ENCODE measurements around the gene COX7A2. TPM values are rescaled to one million over a fixed set of nuclear protein-coding genes. Genes with fewer than 3 reads are reported as not detected.
A peak's percentile ranks its signal among the peaks of the same experiment; 100 is the strongest.

COX7A2 gene
- total and polyA plus RNA-seq, 2 of the 4 experiments (the other 2 are of a cell fraction): 174 to 776 TPM

DNA sequence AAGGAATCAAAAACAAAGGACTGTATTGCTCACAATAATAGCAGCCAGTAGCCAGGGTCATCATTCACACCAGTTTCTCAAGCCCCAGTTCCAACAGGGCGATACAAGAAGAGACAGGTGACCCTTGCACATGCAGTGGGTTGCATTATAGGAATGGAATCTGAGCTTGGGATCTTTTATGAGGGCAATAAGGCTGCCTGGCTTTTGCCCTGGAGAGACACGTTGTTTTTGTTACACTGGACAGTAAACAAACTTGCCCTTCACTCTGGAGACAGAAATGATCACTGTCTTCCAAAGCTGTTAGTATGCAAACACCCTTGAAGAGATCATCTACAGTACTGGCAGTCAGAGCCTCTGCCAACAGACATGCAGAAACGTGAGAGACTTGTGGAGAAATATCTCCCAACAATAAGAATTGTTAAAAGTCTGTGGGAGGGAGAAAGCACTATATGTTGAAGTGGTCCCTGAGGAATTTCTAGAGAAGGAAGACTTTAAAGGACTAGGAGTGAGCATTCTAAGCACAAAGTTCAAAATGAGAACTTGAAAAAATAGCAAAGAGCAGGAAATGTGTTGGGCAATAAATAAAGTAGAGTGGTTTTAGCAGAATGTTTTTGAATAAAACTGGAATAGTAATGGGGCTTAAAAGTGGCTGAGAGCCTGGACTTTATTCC, 31.5 kb downstream of the COX7A2 start:
- Histone ChIP-seq H3K9ac (ENCODE audit: low read depth, low read length) (no peak overlapping the region), H4K8ac (ENCODE audit: low read depth in 2 of 2, low read length in 2 of 2) (no peak overlapping the region), H3K36me3 (ENCODE audit: control insufficient read depth, insufficient read depth, low read length) (no peaks in the 10 kb centered on the region), H2AK9ac (replicated peaks; ENCODE audit: low read depth, low read length, poor library complexity) (no peak overlapping the region), H3K18ac (ENCODE audit: low read depth, low read length) (no peak overlapping the region), H2BK20ac (ENCODE audit: low read depth, low read length) (no peak overlapping the region), H3K9me3 (ENCODE audit: control insufficient read depth, insufficient read depth, low read length) (no peaks in the 10 kb centered on the region), H3K23ac (ENCODE audit: low read depth, low read length) (no peak overlapping the region), H2BK15ac (ENCODE audit: low read depth, low read length) (no peak overlapping the region), H2BK5ac (ENCODE audit: low read depth, low read length, poor library complexity, severe bottlenecking) (no peak overlapping the region), H2AK5ac (ENCODE audit: low read depth, low read length) (no peak overlapping the region), H4K5ac (ENCODE audit: low read depth, low read length) (no peak overlapping the region), H3K56ac (ENCODE audit: extremely low read depth, insufficient read depth, low read length) (no peak overlapping the region), H3K27me3 (ENCODE audit: control insufficient read depth, insufficient read depth, low read length) (no peaks in the 10 kb centered on the region), H4K91ac (ENCODE audit: insufficient read depth, low read depth, low read length) (no peak overlapping the region), H2BK120ac (ENCODE audit: low read depth, low read length) (no peak overlapping the region), H3K4me2 (ENCODE audit: low read depth, low read length) (no peak overlapping the region), H3K27ac (ENCODE audit: insufficient read depth, low read length) (no peak overlapping the region), H2AFZ (replicated peaks; ENCODE audit: low read length, poor library complexity) (no peak overlapping the region), H3K14ac (replicated peaks; ENCODE audit: low read depth, low read length) (no peak overlapping the region; the same call in 1 of the 2 replicates), H3K4ac (ENCODE audit: low read depth, low read length) (0 out of 2 replicates have a peak overlapping the region, but pooled peaks have one; percentile 9), H3K4me1 (ENCODE audit: control insufficient read depth, insufficient read depth, low read length) (peaks cover 14% of the 10 kb centered on the region), H3K79me1 (ENCODE audit: low read depth in 1 of 2, low read length in 2 of 2) (peaks cover 0 to 15% of the 10 kb centered on the region in 2 experiments; a peak in 2 of 4 replicates), H3K4me3 (ENCODE audit: insufficient read depth, low read depth, low read length) (no peak overlapping the region), H4K20me1 (ENCODE audit: insufficient read depth, low read length) (no peaks in the 10 kb centered on the region), H3K9me1 (ENCODE audit: insufficient read depth, low read length) (no peaks in the 10 kb centered on the region)
- in situ Hi-C loops (cut with MboI; ENCODE audit: low sequenced_read_pairs) (loop anchor here (5.0 to 10.0 kb wide), 4 partner anchors 1125 to 1537 kb away; no protein-coding TSS in a partner anchor), dilution Hi-C loops (cut with HindIII; ENCODE audit: low sequenced_read_pairs, unreplicated experiment) (no loop called here), intact Hi-C loops (cut with micrococcal nuclease) (loop anchor here (1.0 kb wide), 3 partner anchors 18 to 1537 kb away; no protein-coding TSS in a partner anchor)
- TF ChIP-seq RCOR1 (IDR thresholded peaks at IDR 0.05; ENCODE audit: insufficient replicate concordance, low read length): no peak
- no peak for TF ChIP-seq FOS (IDR thresholded peaks at IDR 0.05; ENCODE audit: low read depth, low read length)
- no peak for TF ChIP-seq SMC3 (IDR thresholded peaks at IDR 0.05; ENCODE audit: low read depth, low read length)
- TF ChIP-seq CEBPB (IDR thresholded peaks at IDR 0.05; ENCODE audit: low read depth, low read length): 0 out of 2 replicates have a peak, but pooled peaks have one; percentile 5
- no peak for TF ChIP-seq USF2 (IDR thresholded peaks at IDR 0.05; ENCODE audit: low read depth, low read length)
- no peak for TF ChIP-seq MAZ (IDR thresholded peaks at IDR 0.05; ENCODE audit: borderline replicate concordance, low read depth, low read length)
- no peak for TF ChIP-seq RAD21 (IDR thresholded peaks at IDR 0.05; ENCODE audit: low read length)
- ATAC-seq (ENCODE audit: low read depth) (no peak), DNase-seq (no peak)
- no TSS peak for BruUV-seq (replicated peaks)
- POLR2A ChIA-PET (ENCODE audit: unreplicated experiment): no interaction called here
- CTCF ChIA-PET: interaction anchor here (0.5 to 0.8 kb wide), 3 partner anchors 23 to 658 kb away, joined by 3 to 4 read pairs (median 3); no protein-coding TSS in a partner anchor
- no CpG with 5 or more reads among the region's 3 CpGs for WGBS, 2 experiments (ENCODE audit: extremely low coverage in 2 of 2, insufficient read length in 1 of 2)
